ENCODE data around the gene IFITM5. TPM values are rescaled to one million over a fixed set of nuclear protein-coding genes. Genes with fewer than 3 reads are reported as not detected.

IFITM5 gene
- total and polyA plus RNA-seq, 9 of the 15 experiments (the other 6 are each of a cell fraction or from before 2014, with no cell fraction given): 0.19 TPM; not detected in 8

DNA sequence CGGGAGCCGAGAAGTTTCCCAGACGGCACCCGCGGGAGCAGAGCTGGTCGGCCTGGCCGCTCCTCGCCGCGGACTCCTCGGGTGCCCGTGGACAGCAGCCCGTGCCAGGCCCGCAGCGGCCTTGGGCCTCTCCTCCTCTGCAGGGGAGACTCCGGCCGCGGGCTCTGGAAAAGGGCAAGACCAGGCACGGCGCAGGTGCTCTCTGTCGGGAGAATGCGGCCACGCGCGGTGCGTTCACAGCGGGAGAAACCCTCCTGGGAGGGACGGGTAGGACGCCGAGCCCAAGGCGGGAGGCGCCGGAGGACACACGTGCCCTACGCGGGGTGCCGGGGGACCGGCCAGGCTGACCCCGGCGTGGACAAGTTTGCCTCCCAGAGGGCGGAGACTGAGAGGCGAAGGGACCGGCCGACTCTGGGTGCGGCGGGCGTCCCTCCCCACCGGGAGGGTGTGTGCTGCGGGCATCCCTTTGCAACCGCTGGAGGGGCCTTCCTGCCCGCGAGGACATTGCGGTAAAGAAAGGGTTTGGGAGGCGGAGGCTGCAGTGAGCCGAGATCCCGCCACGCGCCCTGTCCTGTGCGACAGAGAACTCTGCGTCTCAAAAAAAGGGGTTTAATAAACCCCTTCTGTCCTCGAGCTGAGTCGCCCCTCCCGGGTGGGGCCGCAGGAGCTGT, 16.8 kb upstream of the IFITM5 start (continued):
- TF ChIP-seq, protein P1, sequence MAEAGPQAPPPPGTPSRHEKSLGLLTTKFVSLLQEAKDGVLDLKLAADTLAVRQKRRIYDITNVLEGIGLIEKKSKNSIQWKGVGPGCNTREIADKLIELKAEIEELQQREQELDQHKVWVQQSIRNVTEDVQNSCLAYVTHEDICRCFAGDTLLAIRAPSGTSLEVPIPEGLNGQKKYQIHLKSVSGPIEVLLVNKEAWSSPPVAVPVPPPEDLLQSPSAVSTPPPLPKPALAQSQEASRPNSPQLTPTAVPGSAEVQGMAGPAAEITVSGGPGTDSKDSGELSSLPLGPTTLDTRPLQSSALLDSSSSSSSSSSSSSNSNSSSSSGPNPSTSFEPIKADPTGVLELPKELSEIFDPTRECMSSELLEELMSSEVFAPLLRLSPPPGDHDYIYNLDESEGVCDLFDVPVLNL (CRISPR knock-in tag; IDR thresholded peaks at IDR 0.05; ENCODE audit: low read depth): 0 out of 2 replicates have a peak, but pooled peaks have one; percentile 35
- TF ChIP-seq, protein P2, sequence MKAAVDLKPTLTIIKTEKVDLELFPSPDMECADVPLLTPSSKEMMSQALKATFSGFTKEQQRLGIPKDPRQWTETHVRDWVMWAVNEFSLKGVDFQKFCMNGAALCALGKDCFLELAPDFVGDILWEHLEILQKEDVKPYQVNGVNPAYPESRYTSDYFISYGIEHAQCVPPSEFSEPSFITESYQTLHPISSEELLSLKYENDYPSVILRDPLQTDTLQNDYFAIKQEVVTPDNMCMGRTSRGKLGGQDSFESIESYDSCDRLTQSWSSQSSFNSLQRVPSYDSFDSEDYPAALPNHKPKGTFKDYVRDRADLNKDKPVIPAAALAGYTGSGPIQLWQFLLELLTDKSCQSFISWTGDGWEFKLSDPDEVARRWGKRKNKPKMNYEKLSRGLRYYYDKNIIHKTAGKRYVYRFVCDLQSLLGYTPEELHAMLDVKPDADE (conservative IDR thresholded peaks at IDR 0.05; ENCODE audit: control insufficient read depth, low read depth, low read length): no peak
- TF ChIP-seq HNRNPLL (IDR thresholded peaks at IDR 0.05; ENCODE audit: low read depth, low read length, poor library complexity, severe bottlenecking): no peak
- TF ChIP-seq RBM34 (IDR thresholded peaks at IDR 0.05; ENCODE audit: borderline replicate concordance, insufficient read depth, low read length): no peak
- TF ChIP-seq PURB (CRISPR knock-in tag; IDR thresholded peaks at IDR 0.05; ENCODE audit: low read depth): no peak
- no peak for TF ChIP-seq SREBF1 (IDR thresholded peaks at IDR 0.05; ENCODE audit: borderline replicate concordance, low read depth, low read length)
- TF ChIP-seq, protein P3, sequence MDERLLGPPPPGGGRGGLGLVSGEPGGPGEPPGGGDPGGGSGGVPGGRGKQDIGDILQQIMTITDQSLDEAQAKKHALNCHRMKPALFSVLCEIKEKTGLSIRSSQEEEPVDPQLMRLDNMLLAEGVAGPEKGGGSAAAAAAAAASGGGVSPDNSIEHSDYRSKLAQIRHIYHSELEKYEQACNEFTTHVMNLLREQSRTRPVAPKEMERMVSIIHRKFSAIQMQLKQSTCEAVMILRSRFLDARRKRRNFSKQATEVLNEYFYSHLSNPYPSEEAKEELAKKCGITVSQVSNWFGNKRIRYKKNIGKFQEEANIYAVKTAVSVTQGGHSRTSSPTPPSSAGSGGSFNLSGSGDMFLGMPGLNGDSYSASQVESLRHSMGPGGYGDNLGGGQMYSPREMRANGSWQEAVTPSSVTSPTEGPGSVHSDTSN (CRISPR knock-in tag; IDR thresholded peaks at IDR 0.05; ENCODE audit: low read depth): no peak
- TF ChIP-seq, protein P3 (tag; conservative IDR thresholded peaks at IDR 0.05; ENCODE audit: low read depth): no peak
- TF ChIP-seq RBM25 (IDR thresholded peaks at IDR 0.05; ENCODE audit: low read depth, low read length, severe bottlenecking): no peak
- TF ChIP-seq E2F3 (CRISPR knock-in tag; IDR thresholded peaks at IDR 0.05): 0 out of 2 replicates have a peak, but pooled peaks have one; percentile 33
- TF ChIP-seq BRD4 (IDR thresholded peaks at IDR 0.05): no peak
- TF ChIP-seq L3MBTL2 (IDR thresholded peaks at IDR 0.05): peak; percentile 97
- TF ChIP-seq, protein P4, sequence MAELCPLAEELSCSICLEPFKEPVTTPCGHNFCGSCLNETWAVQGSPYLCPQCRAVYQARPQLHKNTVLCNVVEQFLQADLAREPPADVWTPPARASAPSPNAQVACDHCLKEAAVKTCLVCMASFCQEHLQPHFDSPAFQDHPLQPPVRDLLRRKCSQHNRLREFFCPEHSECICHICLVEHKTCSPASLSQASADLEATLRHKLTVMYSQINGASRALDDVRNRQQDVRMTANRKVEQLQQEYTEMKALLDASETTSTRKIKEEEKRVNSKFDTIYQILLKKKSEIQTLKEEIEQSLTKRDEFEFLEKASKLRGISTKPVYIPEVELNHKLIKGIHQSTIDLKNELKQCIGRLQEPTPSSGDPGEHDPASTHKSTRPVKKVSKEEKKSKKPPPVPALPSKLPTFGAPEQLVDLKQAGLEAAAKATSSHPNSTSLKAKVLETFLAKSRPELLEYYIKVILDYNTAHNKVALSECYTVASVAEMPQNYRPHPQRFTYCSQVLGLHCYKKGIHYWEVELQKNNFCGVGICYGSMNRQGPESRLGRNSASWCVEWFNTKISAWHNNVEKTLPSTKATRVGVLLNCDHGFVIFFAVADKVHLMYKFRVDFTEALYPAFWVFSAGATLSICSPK (IDR thresholded peaks at IDR 0.05; ENCODE audit: borderline replicate concordance): no peak
- TF ChIP-seq RBM14 (IDR thresholded peaks at IDR 0.05; ENCODE audit: borderline replicate concordance, insufficient read depth, low read depth, low read length): peak; percentile 95
- TF ChIP-seq ZNF239 (CRISPR knock-in tag; IDR thresholded peaks at IDR 0.05): 0 out of 2 replicates have a peak, but pooled peaks have one; percentile 12
- no peak for TF ChIP-seq NR1H2 (CRISPR knock-in tag; IDR thresholded peaks at IDR 0.05)
- peak; percentile 75 for TF ChIP-seq KDM5B (IDR thresholded peaks at IDR 0.05; ENCODE audit: insufficient replicate concordance, low read depth, low read length)
- no peak for TF ChIP-seq FOXA3 (CRISPR knock-in tag; conservative IDR thresholded peaks at IDR 0.05 in 1 of 2, IDR thresholded peaks at IDR 0.05 in 1 of 2)
- TF ChIP-seq RBM22 (IDR thresholded peaks at IDR 0.05; ENCODE audit: low read depth, low read length, poor library complexity, severe bottlenecking): peak; percentile 55
- TF ChIP-seq ZNF780A (CRISPR knock-in tag; IDR thresholded peaks at IDR 0.05): no peak
- TF ChIP-seq ZNF311 (CRISPR knock-in tag; IDR thresholded peaks at IDR 0.05): no peak

Data from K562 (cell line).